GM23338 (cell line): Measurements from ENCODE around the gene ARFIP1. TPM values are rescaled to one million over a fixed set of nuclear protein-coding genes. Genes with fewer than 3 reads are reported as not detected.

ENCODE experiments used
- ATAC-seq: fragments of 200-7000 bp; cut with Tn5 transposase; 3 replicates; pipeline ENCODE4 v1.9.1; 2020
- DNase-seq: peaks from one replicate; pipeline ENCODE4 v3.0.0-alpha.2; 2015; ENCODE audit warnings: low spot score
- H2AFZ ChIP-seq: fragments of 200-600 bp; sonication (generic); 2 replicates; pipeline ENCODE4 v1.8.0; 2016; ENCODE audit warnings: antibody characterized with exemption, mild to moderate bottlenecking, moderate library complexity
- H3F3A ChIP-seq: fragments of 200-600 bp; sonication (generic); replicated peaks from 2 replicates; pipeline ENCODE4 v1.8.0; 2017; ENCODE audit warnings: antibody characterized with exemption, mixed run types, low read depth
- H3K27ac ChIP-seq: fragments of 200-600 bp; sonication (generic); 2 replicates; pipeline ENCODE4 v1.6.1; 2016; ENCODE audit warnings: low read depth
- H3K27me3 ChIP-seq: fragments of 200-600 bp; sonication (generic); 2 replicates; pipeline ENCODE4 v1.8.0; 2016; ENCODE audit warnings: mild to moderate bottlenecking, mixed run types, moderate library complexity; ENCODE audit not compliant: insufficient read depth
- H3K36me3 ChIP-seq: fragments of 200-600 bp; sonication (generic); 2 replicates; pipeline ENCODE4 v1.8.0; 2016; ENCODE audit warnings: mild to moderate bottlenecking; ENCODE audit not compliant: insufficient read depth
- H3K4me1 ChIP-seq: fragments of 200-600 bp; sonication (generic); 2 replicates; pipeline ENCODE4 v1.8.0; 2016; ENCODE audit warnings: mild to moderate bottlenecking, moderate library complexity; ENCODE audit not compliant: insufficient read depth
- H3K4me2 ChIP-seq: fragments of 200-600 bp; sonication (generic); 2 replicates; pipeline ENCODE4 v1.7.1; 2017; ENCODE audit warnings: mixed run types
- H3K4me3 ChIP-seq: fragments of 200-600 bp; sonication (generic); 2 replicates; pipeline ENCODE4 v1.6.1; 2016; ENCODE audit warnings: mixed run types
- H3K79me2 ChIP-seq: fragments of 200-600 bp; sonication (generic); replicated peaks from 2 replicates; pipeline ENCODE4 v1.8.0; 2017; ENCODE audit warnings: mild to moderate bottlenecking; ENCODE audit not compliant: insufficient read depth
- H3K9me2 ChIP-seq: fragments of 200-600 bp; sonication (generic); 2 replicates; pipeline ENCODE4 v1.8.0; 2017; ENCODE audit not compliant: insufficient read depth
- H4K20me1 ChIP-seq: fragments of 200-600 bp; sonication (generic); replicated peaks from 2 replicates; pipeline ENCODE4 v1.8.0; 2017; ENCODE audit warnings: mild to moderate bottlenecking; ENCODE audit not compliant: insufficient read depth
- H3K27ac Mint-ChIP-seq: 2 replicates; pipeline ENCODE4 v1.8.0; 2020; ENCODE audit warnings: inconsistent platforms, mild to moderate bottlenecking, moderate library complexity, mixed read lengths
- H3K27me3 Mint-ChIP-seq: 3 replicates; pipeline ENCODE4 v1.8.0; 2022; ENCODE audit warnings: low read depth, mild to moderate bottlenecking, moderate library complexity, mixed read lengths, inconsistent platforms; ENCODE audit not compliant: insufficient read depth, poor library complexity
- H3K36me3 Mint-ChIP-seq: 3 replicates; pipeline ENCODE4 v1.8.0; 2021; ENCODE audit warnings: low read depth, mild to moderate bottlenecking, inconsistent platforms, moderate library complexity, mixed read lengths
- H3K4me1 Mint-ChIP-seq: 3 replicates; pipeline ENCODE4 v1.8.0; 2020; ENCODE audit warnings: mild to moderate bottlenecking, inconsistent platforms, mixed read lengths
- H3K4me3 Mint-ChIP-seq: 3 replicates; pipeline ENCODE4 v1.8.0; 2021; ENCODE audit warnings: moderate library complexity, mild to moderate bottlenecking, inconsistent platforms, mixed read lengths
- H3K9me3 Mint-ChIP-seq: 3 replicates; pipeline ENCODE4 v1.8.0; 2020; ENCODE audit warnings: moderate library complexity, mild to moderate bottlenecking, inconsistent platforms, mixed read lengths
- CREB1 ChIP-seq: fragments of 250-450 bp; sonication (Bioruptor Pico); IDR thresholded peaks from 2 replicates; pipeline ENCODE4 v1.5.0; 2020; ENCODE audit warnings: low read depth, mild to moderate bottlenecking, moderate library complexity
- EZH2 ChIP-seq: fragments of 200-600 bp; sonication (generic); IDR thresholded peaks from one replicate; pipeline ENCODE4 v1.8.0; 2017; ENCODE audit warnings: antibody characterized with exemption, mild to moderate bottlenecking, low read depth; ENCODE audit not compliant: unreplicated experiment
- EZH2phosphoT487 ChIP-seq: fragments of 200-600 bp; sonication (generic); IDR thresholded peaks from one replicate; pipeline ENCODE4 v1.8.1; 2018; ENCODE audit warnings: antibody characterized with exemption; ENCODE audit not compliant: unreplicated experiment
- JUNB ChIP-seq: IDR thresholded peaks from one replicate; pipeline ENCODE4 v1.6.1; 2016; ENCODE audit warnings: antibody characterized with exemption; ENCODE audit not compliant: unreplicated experiment
- NANOG ChIP-seq: IDR thresholded peaks from 2 replicates; pipeline ENCODE4 v1.6.1; 2016; ENCODE audit warnings: antibody characterized with exemption, borderline replicate concordance
- POLR2AphosphoS5 ChIP-seq: IDR thresholded peaks from 2 replicates; pipeline ENCODE4 v1.6.1; 2016; ENCODE audit warnings: antibody characterized with exemption, low read depth
- STAT1 ChIP-seq: IDR thresholded peaks from one replicate; pipeline ENCODE4 v1.6.1; 2016; ENCODE audit warnings: antibody characterized with exemption; ENCODE audit not compliant: unreplicated experiment
- ZNF114 ChIP-seq: fragments of 250-450 bp; sonication (Bioruptor Pico); IDR thresholded peaks from 2 replicates; pipeline ENCODE4 v1.5.0; 2020; ENCODE audit warnings: mild to moderate bottlenecking, moderate library complexity
- ZNF331 ChIP-seq: fragments of 250-450 bp; sonication (Bioruptor Pico); IDR thresholded peaks from 2 replicates; pipeline ENCODE4 v1.5.0; 2020; ENCODE audit warnings: low read depth, mild to moderate bottlenecking, moderate library complexity
- polyA plus RNA-seq: library from polyadenylated mRNA; unstranded; fragments of >200 nt; fragmentation: Nextera tagmentation; extraction: Ambion mirVana; gene quantifications from 2 replicates; pipeline ENCODE4 v1.2.1, GENCODE V29; 2016
- total RNA-seq: library from RNA; depleted of rRNA; stranded (reverse); fragments of >200 nt; shearing (Covaris generic); gene quantifications from 2 replicates; pipeline ENCODE4 v1.2.3, GENCODE V29; 2014
- TF ChIP-seq, protein P1 (sequence below), 2 experiments: fragments of 200-600 bp in 1 of 2; sonication (generic) in 1 of 2; conservative IDR thresholded peaks; 2 replicates each; pipeline versions ENCODE4 v1.5.1 to v1.6.1; 2016 to 2017; ENCODE audit warnings: antibody characterized with exemption in 2 of 2, low read depth in 2 of 2, mild to moderate bottlenecking in 2 of 2, moderate library complexity in 1 of 2
- TF ChIP-seq, protein P2 (sequence below): IDR thresholded peaks from one replicate; pipeline ENCODE4 v1.6.1; 2018; ENCODE audit warnings: antibody characterized with exemption; ENCODE audit not compliant: unreplicated experiment
- TF ChIP-seq, protein P3 (sequence below): fragments of 250-450 bp; sonication (Bioruptor Pico); IDR thresholded peaks from 2 replicates; pipeline ENCODE4 v1.5.0; 2020; ENCODE audit warnings: mild to moderate bottlenecking, moderate library complexity

ARFIP1 gene
- total and polyA plus RNA-seq, 2 experiments from 2014 or later, result 46.0 to 49.6 TPM

GRCh38 chr4:152881974-152882373, 102.2 kb downstream of the ARFIP1 start:
- DNase-seq (no peak), ATAC-seq (no peak)
- no peaks in the 10 kb centered on the region for H3K27me3 ChIP-seq
- H3K4me1 ChIP-seq, result peaks cover 12% of the 10 kb centered on the region; the same call in 1 of the 2 replicates
- Mint-ChIP-seq H3K4me3 (no peak overlapping the region), H3K27ac (no peak overlapping the region), H3K4me1 (peaks cover 16% of the 10 kb centered on the region), H3K27me3 (no peaks in the 10 kb centered on the region), H3K9me3 (peaks cover 11% of the 10 kb centered on the region), H3K36me3 (peaks cover 20% of the 10 kb centered on the region)
- H3K4me3 ChIP-seq, result no peak overlapping the region
- no peaks in the 10 kb centered on the region for H3K9me2 ChIP-seq
- no peak overlapping the region for H2AFZ ChIP-seq
- no peaks in the 10 kb centered on the region for H3K36me3 ChIP-seq
- no peak overlapping the region for H3K27ac ChIP-seq
- no peak overlapping the region for H3K4me2 ChIP-seq
- H4K20me1 ChIP-seq, result no peaks in the 10 kb centered on the region
- TF ChIP-seq EZH2phosphoT487 (no peak), ZNF331 (CRISPR knock-in tag) (no peak), JUNB (no peak), CREB1 (CRISPR knock-in tag) (no peak), EZH2 (no peak), STAT1 (no peak), POLR2AphosphoS5 (no peak), ZNF114 (CRISPR knock-in tag) (no peak), NANOG (no peak)
- TF ChIP-seq, protein P1, sequence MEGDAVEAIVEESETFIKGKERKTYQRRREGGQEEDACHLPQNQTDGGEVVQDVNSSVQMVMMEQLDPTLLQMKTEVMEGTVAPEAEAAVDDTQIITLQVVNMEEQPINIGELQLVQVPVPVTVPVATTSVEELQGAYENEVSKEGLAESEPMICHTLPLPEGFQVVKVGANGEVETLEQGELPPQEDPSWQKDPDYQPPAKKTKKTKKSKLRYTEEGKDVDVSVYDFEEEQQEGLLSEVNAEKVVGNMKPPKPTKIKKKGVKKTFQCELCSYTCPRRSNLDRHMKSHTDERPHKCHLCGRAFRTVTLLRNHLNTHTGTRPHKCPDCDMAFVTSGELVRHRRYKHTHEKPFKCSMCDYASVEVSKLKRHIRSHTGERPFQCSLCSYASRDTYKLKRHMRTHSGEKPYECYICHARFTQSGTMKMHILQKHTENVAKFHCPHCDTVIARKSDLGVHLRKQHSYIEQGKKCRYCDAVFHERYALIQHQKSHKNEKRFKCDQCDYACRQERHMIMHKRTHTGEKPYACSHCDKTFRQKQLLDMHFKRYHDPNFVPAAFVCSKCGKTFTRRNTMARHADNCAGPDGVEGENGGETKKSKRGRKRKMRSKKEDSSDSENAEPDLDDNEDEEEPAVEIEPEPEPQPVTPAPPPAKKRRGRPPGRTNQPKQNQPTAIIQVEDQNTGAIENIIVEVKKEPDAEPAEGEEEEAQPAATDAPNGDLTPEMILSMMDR (conservative IDR thresholded peaks at IDR 0.05; ENCODE audit: low read depth in 2 of 2), result no peak
- TF ChIP-seq, protein P2, sequence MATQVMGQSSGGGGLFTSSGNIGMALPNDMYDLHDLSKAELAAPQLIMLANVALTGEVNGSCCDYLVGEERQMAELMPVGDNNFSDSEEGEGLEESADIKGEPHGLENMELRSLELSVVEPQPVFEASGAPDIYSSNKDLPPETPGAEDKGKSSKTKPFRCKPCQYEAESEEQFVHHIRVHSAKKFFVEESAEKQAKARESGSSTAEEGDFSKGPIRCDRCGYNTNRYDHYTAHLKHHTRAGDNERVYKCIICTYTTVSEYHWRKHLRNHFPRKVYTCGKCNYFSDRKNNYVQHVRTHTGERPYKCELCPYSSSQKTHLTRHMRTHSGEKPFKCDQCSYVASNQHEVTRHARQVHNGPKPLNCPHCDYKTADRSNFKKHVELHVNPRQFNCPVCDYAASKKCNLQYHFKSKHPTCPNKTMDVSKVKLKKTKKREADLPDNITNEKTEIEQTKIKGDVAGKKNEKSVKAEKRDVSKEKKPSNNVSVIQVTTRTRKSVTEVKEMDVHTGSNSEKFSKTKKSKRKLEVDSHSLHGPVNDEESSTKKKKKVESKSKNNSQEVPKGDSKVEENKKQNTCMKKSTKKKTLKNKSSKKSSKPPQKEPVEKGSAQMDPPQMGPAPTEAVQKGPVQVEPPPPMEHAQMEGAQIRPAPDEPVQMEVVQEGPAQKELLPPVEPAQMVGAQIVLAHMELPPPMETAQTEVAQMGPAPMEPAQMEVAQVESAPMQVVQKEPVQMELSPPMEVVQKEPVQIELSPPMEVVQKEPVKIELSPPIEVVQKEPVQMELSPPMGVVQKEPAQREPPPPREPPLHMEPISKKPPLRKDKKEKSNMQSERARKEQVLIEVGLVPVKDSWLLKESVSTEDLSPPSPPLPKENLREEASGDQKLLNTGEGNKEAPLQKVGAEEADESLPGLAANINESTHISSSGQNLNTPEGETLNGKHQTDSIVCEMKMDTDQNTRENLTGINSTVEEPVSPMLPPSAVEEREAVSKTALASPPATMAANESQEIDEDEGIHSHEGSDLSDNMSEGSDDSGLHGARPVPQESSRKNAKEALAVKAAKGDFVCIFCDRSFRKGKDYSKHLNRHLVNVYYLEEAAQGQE, result no peak
- TF ChIP-seq, protein P3, sequence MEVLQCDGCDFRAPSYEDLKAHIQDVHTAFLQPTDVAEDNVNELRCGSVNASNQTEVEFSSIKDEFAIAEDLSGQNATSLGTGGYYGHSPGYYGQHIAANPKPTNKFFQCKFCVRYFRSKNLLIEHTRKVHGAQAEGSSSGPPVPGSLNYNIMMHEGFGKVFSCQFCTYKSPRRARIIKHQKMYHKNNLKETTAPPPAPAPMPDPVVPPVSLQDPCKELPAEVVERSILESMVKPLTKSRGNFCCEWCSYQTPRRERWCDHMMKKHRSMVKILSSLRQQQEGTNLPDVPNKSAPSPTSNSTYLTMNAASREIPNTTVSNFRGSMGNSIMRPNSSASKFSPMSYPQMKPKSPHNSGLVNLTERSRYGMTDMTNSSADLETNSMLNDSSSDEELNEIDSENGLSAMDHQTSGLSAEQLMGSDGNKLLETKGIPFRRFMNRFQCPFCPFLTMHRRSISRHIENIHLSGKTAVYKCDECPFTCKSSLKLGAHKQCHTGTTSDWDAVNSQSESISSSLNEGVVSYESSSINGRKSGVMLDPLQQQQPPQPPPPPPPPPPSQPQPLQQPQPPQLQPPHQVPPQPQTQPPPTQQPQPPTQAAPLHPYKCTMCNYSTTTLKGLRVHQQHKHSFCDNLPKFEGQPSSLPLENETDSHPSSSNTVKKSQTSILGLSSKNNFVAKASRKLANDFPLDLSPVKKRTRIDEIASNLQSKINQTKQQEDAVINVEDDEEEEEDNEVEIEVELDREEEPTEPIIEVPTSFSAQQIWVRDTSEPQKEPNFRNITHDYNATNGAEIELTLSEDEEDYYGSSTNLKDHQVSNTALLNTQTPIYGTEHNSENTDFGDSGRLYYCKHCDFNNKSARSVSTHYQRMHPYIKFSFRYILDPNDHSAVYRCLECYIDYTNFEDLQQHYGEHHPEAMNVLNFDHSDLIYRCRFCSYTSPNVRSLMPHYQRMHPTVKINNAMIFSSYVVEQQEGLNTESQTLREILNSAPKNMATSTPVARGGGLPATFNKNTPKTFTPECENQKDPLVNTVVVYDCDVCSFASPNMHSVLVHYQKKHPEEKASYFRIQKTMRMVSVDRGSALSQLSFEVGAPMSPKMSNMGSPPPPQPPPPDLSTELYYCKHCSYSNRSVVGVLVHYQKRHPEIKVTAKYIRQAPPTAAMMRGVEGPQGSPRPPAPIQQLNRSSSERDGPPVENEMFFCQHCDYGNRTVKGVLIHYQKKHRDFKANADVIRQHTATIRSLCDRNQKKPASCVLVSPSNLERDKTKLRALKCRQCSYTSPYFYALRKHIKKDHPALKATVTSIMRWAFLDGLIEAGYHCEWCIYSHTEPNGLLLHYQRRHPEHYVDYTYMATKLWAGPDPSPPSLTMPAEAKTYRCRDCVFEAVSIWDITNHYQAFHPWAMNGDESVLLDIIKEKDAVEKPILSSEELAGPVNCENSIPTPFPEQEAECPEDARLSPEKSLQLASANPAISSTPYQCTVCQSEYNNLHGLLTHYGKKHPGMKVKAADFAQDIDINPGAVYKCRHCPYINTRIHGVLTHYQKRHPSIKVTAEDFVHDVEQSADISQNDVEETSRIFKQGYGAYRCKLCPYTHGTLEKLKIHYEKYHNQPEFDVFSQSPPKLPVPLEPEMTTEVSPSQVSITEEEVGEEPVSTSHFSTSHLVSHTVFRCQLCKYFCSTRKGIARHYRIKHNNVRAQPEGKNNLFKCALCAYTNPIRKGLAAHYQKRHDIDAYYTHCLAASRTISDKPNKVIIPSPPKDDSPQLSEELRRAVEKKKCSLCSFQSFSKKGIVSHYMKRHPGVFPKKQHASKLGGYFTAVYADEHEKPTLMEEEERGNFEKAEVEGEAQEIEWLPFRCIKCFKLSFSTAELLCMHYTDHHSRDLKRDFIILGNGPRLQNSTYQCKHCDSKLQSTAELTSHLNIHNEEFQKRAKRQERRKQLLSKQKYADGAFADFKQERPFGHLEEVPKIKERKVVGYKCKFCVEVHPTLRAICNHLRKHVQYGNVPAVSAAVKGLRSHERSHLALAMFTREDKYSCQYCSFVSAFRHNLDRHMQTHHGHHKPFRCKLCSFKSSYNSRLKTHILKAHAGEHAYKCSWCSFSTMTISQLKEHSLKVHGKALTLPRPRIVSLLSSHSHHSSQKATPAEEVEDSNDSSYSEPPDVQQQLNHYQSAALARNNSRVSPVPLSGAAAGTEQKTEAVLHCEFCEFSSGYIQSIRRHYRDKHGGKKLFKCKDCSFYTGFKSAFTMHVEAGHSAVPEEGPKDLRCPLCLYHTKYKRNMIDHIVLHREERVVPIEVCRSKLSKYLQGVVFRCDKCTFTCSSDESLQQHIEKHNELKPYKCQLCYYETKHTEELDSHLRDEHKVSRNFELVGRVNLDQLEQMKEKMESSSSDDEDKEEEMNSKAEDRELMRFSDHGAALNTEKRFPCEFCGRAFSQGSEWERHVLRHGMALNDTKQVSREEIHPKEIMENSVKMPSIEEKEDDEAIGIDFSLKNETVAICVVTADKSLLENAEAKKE (CRISPR knock-in tag), result no peak
- no peaks in the 10 kb centered on the region for H3K79me2 ChIP-seq
- no peaks in the 10 kb centered on the region for H3F3A ChIP-seq
